T-helper 22 cell (primary cell): ENCODE data around the gene GFER.
"Not testable (repeated sequence)": the region's sequence is repeated elsewhere in the genome, so short reads cannot be mapped to it uniquely, and the experiment has no call there.

ENCODE experiments used
- DNase-seq: peaks from one replicate; pipeline ENCODE4 v3.0.0-alpha.2; 2020; ENCODE audit warnings: low read depth

The GFER gene

DNA sequence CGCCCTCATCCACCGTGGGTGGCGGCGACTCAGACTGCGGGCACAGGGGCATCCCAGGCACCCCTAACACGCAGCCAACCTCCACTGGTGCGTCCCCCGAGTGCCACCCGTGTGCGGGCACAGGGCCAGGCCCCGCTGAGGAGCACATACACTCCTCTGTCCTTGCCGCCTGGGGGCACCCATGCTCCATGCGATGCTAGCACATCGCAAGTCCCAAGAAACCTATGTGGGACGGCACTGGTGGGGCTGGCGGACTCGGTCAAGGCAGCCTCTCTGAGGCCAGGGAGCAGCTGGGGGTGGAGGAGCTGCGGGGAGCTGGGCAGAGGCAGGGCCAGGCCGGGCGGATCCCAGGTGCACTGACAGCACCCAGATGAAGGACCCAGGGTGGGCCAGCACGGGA is 21.7 kb downstream of the GFER start:
- DNase-seq = no peak

DNA sequence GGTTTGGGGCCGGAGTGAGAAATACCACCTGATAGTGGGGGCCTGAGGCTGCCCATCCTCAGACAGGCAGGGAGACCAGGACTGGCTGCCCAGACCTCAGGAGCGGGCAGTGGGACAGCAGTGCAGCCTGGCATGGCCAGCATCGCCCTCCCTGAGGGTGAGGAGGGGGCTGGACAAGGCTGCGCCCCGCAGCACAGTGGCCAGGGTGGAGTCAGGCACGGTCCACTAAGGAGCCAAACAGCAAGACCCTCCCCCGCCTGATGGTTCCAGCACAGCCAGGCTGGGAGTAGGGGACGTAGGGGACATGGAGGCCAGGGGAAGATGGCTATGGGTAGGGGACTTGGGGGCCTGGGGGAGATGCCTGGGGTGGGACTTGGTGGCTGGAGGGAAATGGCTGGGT is 22.3 kb downstream of the GFER start:
- no peak for DNase-seq

- DNase-seq = no peak
Observed at GRCh38 chr16:2007081-2007836, 23.3 kb downstream of the GFER start.

GRCh38 chr16:2008009-2008526 is 24.1 kb downstream of the GFER start:
- no peak for DNase-seq

GRCh38 chr16:2008631-2009163 is 24.7 kb downstream of the GFER start:
- no peak for DNase-seq

DNA sequence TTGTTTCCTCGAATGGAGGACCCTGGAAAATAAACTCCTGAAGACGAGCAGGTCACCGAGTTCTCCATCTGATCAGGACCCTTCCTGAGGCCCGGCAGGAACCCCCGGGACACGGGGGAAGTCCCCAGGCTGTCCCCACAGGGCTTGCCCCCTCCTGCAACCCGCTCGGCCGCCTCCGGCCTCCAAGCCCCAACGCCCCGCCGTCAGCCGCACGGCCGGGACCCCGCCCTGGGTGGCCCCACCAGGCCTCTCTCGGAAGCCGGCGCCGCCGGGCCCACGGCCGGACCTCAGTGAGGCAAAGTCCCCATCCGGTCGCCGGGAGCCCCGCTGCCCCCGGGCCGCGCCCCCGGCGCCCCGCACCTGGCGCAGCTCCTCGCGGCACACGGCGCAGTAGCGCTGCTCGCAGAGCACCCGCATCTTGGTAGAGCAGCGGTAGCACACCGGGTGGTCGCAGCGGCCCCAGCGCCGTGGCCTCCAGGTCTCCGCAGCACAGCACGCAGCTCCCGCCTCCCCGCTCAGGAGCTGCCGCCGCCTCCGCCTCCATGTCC is 25.2 kb downstream of the GFER start:
- DNase-seq = no peak

DNA sequence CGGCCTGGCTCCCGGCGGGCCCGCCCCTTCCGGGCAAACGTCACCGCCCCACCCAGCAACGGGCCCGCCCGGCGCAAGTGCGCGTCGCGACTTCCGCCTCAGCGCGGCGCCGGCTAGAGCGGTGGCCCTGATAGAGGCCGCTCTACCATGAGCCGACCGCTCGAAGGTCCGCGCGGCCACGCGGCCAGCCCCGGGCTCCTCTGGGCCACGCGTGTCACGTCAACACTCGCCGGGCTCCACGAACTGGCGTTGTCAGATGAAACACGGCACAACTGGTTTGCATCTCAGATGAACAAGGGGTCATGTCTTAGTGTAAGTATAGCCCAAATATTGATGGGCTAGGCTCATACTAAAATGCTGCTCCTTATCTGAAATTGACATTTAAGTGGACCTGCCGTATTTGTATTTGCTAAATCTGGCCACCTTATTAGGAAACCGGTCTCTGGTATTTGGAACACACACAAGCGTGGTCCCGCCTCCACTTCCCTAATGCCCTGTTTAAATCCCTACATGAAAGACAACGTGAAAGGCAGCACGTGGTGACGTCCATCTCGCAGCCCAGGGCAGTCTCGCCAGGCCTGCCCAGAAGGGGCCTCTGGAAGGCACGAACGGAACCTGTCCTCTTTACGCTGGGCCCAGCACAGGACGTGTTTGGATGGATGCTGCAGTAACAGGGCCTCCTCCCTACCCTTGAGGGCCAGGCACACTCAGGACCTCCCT is 26.0 kb downstream of the GFER start, which contains the start of gene ZNF598:
TSS of gene ZNF598 (minus strand) at position 31 of the 720 bp plus-strand sequence.
- DNase-seq = peak; percentile 63

DNA sequence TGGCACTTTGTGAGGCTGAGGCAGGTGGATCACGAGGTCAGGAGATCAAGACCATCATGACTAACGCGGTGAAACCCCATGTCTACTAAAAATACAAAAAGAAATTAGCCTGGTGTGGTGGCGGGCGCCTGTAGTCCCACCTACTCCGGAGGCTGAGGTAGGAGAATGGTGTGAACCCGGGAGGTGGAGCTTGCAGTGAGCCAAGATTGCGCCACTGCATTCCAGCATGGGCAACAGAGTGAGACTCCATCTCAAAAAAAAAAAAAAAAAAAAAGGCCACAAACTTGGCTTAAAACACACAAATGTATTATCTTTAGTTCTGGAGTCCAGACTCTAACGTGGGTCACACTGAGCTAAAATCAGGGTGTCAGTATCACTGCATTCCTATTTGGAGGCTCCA is 27.7 kb downstream of the GFER start:
- DNase-seq = not testable (repeated sequence)

DNA sequence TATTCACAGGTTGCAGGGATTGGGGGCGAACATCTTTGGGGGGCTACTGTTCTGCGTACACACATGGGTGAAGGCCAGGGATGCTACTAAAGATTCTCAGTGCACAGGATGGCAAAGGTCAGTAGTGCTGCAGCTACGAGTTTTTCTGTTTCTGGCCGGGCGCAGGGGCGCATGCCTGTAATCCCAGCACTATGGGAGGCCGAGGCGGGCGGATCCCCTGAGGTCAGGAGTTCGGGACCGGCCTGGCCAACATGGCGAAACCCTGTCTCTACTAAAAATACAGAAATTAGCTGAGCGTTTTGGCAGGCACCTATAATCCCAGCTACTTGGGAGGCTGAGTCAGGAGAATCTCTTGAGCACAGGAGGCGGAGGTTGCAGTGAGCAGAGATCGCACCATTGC is 29.5 kb downstream of the GFER start:
- DNase-seq = no peak

GRCh38 chr16:2015117-2015946 is 31.3 kb downstream of the GFER start:
- DNase-seq = no peak

DNA sequence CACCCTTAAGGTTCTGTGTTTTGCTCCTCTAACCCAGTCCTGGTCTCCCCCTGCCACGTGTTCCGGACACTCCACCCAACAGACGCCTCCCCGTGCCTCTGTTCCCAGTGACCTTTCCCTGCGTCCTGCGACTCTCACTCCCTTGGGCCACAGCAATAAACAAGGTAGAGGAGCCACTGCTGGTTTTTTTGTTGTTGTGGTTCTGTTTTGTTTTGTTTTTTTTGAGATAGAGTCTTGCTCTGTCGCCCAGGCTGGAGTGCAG is 31.9 kb downstream of the GFER start:
- no peak for DNase-seq

GRCh38 chr16:2016407-2016922 is 32.5 kb downstream of the GFER start:
- no peak for DNase-seq

- DNase-seq = no peak
Observed at GRCh38 chr16:2019518-2019920, 35.5 kb downstream of the GFER start, which contains the start of gene NPW. NPW (plus strand) TSS chr16:2019785.

GRCh38 chr16:2019921-2020831 is 36.2 kb downstream of the GFER start:
- DNase-seq = no peak

- DNase-seq = no peak
Observed at GRCh38 chr16:2022723-2023091, 38.7 kb downstream of the GFER start.

DNA sequence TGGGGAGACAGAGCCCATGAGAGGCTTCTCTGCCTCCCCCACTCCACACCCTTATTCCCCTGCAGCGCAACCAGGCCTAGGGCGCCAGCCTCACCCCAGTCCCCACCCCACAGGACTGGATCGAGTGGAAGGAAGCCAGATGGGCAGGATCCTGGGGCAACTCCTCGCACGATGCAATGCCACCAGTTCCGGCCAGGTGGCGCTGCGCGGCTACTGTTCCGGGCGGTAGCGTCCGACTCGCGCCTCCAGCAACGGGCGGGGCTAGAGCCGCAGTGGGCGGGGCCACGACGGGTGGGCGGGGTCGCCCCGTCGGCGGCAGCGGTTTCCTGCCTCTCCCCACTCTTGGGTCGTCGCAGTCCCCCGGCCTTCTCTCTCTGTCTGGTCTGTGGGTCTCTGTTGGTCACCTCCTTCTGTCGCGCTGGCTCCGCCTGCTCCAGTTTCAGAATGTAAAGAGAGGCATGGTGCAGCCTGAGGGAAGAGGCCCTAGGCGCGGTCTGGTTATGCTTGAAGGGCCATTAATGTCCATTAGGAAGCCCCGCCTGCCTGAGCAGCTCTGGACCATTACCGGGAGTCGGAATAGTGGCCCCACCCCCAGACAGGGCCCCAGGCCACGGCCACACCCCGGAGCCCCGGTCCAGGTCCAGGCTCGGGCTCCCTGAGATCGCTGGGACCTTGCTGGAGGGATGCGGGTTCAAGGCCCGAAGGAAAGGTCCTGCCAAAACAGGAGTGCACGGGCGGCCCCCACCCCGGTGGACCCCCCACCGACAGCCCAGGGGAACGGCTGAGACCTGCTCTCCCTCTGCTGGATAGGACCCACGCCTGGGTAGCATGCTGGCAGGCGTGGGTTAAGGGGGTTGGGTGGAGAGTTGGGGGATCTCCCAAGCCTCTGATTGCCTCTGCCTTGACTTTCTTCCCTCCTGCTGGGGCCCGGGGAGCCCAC is 39.4 kb downstream of the GFER start:
- peak; percentile 84 for DNase-seq

- no peak for DNase-seq
Observed at GRCh38 chr16:2024032-2024420, 40.0 kb downstream of the GFER start.

- DNase-seq = no peak
Observed at GRCh38 chr16:2025251-2025650, 41.3 kb downstream of the GFER start.

DNA sequence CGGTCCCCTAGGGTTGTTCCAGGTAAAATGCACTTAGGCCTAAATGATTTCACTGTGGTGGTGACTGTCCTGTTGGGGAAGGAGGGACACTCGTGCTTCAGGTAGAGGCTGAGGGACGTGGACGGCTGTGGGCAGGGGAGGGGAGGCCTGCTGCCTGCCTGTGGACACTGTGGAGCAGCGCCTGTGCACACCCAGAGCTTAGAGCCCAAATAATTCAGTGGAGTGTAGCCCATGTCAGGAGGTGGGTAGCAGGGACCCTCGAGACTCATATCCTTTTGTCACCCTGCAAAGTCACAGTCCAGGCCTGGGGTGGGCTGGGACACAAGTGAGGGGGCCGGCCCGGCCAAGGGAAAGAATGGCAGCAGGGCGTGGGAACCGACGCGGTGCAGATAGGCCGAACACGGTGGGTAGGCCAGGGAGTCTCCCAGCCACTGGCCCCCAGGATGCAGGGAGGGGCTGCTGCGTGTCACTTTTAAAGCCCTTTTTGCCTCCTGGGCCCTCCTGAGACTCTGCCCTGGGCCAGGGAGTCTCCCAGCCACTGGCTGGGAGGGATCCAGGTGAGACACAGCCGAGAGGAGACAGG is 42.0 kb downstream of the GFER start:
- DNase-seq = no peak
